Panc1 (cell line): ENCODE results near the gene ITIH2. TPM values are rescaled to one million over a fixed set of nuclear protein-coding genes. Genes with fewer than 3 reads are reported as not detected.

Experiments used
- ATAC-seq: fragments of 200-7000 bp; cut with Tn5 transposase; 2 replicates; pipeline ENCODE4 v1.9.1; 2020; ENCODE audit warnings: mild to moderate bottlenecking, moderate library complexity
- BruUV-seq: library from RNA; stranded (reverse); fragments of 400-500 nt; replicated peaks from 2 replicates; lab custom pipeline; 2021; lab: Mats Ljungman, UMichigan
- CTCF ChIA-PET: fragments of 300-600 bp; sonication (Branson Sonifier 250); formaldehyde crosslinking; loops from one replicate; lab custom pipeline; 2022; ENCODE audit warnings: antibody characterized with exemption; lab: Charles Lee
- POLR2A ChIA-PET: fragments of 300-600 bp; sonication (Branson Sonifier 250); formaldehyde crosslinking; loops from one replicate; lab custom pipeline; 2022; ENCODE audit warnings: antibody characterized with exemption; lab: Charles Lee
- DNase-seq: peaks from one replicate; pipeline ENCODE4 v3.0.0-alpha.2; 2010; ENCODE audit warnings: low read depth, low spot score
- H3K27ac ChIP-seq: 2 replicates; pipeline ENCODE4 v1.5.1; 2011; ENCODE audit warnings: mild to moderate bottlenecking, low read length, inconsistent platforms
- H3K27me3 ChIP-seq: fragments of 200-500 bp; sonication (Bioruptor generic); 2 replicates; pipeline ENCODE4 v1.6.0; 2014; ENCODE audit warnings: low read length, inconsistent platforms; ENCODE audit not compliant: control insufficient read depth, insufficient read depth
- H3K36me3 ChIP-seq: fragments of 200-500 bp; sonication (Bioruptor generic); 2 replicates; pipeline ENCODE4 v1.5.1; 2014; ENCODE audit warnings: inconsistent platforms, mild to moderate bottlenecking, low read length, moderate library complexity; ENCODE audit not compliant: control insufficient read depth, insufficient read depth
- H3K4me1 ChIP-seq: 2 replicates; pipeline ENCODE4 v1.5.1; 2011; ENCODE audit warnings: inconsistent platforms, mild to moderate bottlenecking, low read length, moderate library complexity; ENCODE audit not compliant: control insufficient read depth, insufficient read depth
- H3K4me3 ChIP-seq, 2 experiments: 2 replicates each; pipeline ENCODE4 v1.5.1; 2011 to 2012; ENCODE audit warnings: low read depth in 2 of 2, low read length in 2 of 2, mild to moderate bottlenecking in 2 of 2, inconsistent platforms in 1 of 2, moderate library complexity in 1 of 2
- H3K9me3 ChIP-seq: fragments of 200-500 bp; sonication (Bioruptor generic); 2 replicates; pipeline ENCODE4 v1.5.1; 2014; ENCODE audit warnings: low read depth, mild to moderate bottlenecking, inconsistent platforms, low read length, moderate library complexity; ENCODE audit not compliant: control insufficient read depth, insufficient read depth
- CTCF ChIP-seq: fragments of 450-650 bp; IDR thresholded peaks from 2 replicates; pipeline ENCODE4 v1.5.1; 2017; ENCODE audit warnings: mild to moderate bottlenecking
- POLR2AphosphoS5 ChIP-seq: IDR thresholded peaks from 2 replicates; pipeline ENCODE4 v1.6.1; 2012; ENCODE audit warnings: mild to moderate bottlenecking, low read depth, low read length, moderate library complexity
- SIN3A ChIP-seq: IDR thresholded peaks from 2 replicates; pipeline ENCODE4 v1.6.1; 2012; ENCODE audit warnings: low read depth, mild to moderate bottlenecking, low read length, moderate library complexity, borderline replicate concordance; ENCODE audit not compliant: insufficient read depth
- TCF7L2 ChIP-seq: IDR thresholded peaks from 2 replicates; pipeline ENCODE4 v1.6.1; 2011; ENCODE audit warnings: mild to moderate bottlenecking, low read depth, low read length, inconsistent platforms
- in situ Hi-C: cut with HindIII; loops from 2 replicates; pipeline ENCODE4 v1.10.0; 2016; ENCODE audit warnings: low sequenced_read_pairs, low pct_unique_long_range_greater_than_20kb
- intact Hi-C: fragments of 100-400 bp; cut with micrococcal nuclease; formaldehyde crosslinking; loops from one replicate; pipeline ENCODE4 v1.10.0; 2022; ENCODE audit not compliant: unreplicated experiment
- total RNA-seq: library from RNA; stranded (reverse); gene quantifications from one replicate; pipeline ENCODE4 v1.2.1, GENCODE V29; 2021; ENCODE audit not compliant: unreplicated experiment
- TF ChIP-seq, protein P1 (sequence below), 2 experiments: IDR thresholded peaks; 2 replicates each; pipeline ENCODE4 v1.6.1; 2011 to 2012; ENCODE audit warnings: low read depth in 2 of 2, control low read depth in 1 of 2, low read length in 1 of 2, mild to moderate bottlenecking in 1 of 2, moderate library complexity in 1 of 2; ENCODE audit not compliant: insufficient read depth in 1 of 2

The ITIH2 gene
- total RNA-seq, 1 experiment from 2014 or later, result 0.67 TPM

GRCh38 chr10:7766241-7766640 is 63.1 kb downstream of the ITIH2 start:
- H3K36me3 ChIP-seq, result peaks cover 16% of the 10 kb centered on the region
- no peak overlapping the region for H3K4me3 ChIP-seq
- no TSS peak for BruUV-seq
- no peaks in the 10 kb centered on the region for H3K4me1 ChIP-seq
- ChIA-PET POLR2A (no interaction called here), CTCF (no interaction called here)
- no peak for TF ChIP-seq CTCF
- ATAC-seq, result no peak
- H3K27ac ChIP-seq, result no peak overlapping the region
- intact Hi-C loops, result no loop called here
- no peak for DNase-seq
- no peaks in the 10 kb centered on the region for H3K27me3 ChIP-seq
- in situ Hi-C loops, result no loop called here
- H3K9me3 ChIP-seq, result no peaks in the 10 kb centered on the region

DNA sequence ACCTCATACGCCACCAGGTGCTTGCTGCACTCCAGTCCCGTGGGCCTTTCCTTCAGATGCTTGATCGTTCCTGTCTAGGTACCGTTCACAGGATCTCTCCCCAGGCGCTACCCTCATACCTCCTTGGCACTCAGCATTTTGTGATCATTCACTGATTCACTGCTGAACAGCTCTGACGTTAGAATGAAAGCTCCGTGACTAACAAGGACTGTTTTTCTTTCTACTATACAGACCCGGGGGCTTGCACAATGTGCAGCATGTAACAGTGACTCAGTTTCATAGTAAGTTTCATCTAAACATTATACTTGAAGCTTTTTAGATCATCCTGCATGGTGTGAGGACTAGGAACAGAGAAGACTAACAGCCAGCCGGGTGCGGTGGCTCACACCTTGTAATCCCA is 64.1 kb downstream of the ITIH2 start:
- CTCF ChIA-PET, result no interaction called here

GRCh38 chr10:7768417-7768816 is 65.3 kb downstream of the ITIH2 start:
- Histone ChIP-seq H3K4me3 (no peak overlapping the region), H3K4me1 (no peaks in the 10 kb centered on the region), H3K27me3 (no peaks in the 10 kb centered on the region), H3K36me3 (peaks cover 15% of the 10 kb centered on the region), H3K27ac (no peak overlapping the region), H3K9me3 (no peaks in the 10 kb centered on the region)
- TF ChIP-seq TCF7L2 (no peak), POLR2AphosphoS5 (no peak), SIN3A (no peak), CTCF (no peak)
- TF ChIP-seq, protein P1, sequence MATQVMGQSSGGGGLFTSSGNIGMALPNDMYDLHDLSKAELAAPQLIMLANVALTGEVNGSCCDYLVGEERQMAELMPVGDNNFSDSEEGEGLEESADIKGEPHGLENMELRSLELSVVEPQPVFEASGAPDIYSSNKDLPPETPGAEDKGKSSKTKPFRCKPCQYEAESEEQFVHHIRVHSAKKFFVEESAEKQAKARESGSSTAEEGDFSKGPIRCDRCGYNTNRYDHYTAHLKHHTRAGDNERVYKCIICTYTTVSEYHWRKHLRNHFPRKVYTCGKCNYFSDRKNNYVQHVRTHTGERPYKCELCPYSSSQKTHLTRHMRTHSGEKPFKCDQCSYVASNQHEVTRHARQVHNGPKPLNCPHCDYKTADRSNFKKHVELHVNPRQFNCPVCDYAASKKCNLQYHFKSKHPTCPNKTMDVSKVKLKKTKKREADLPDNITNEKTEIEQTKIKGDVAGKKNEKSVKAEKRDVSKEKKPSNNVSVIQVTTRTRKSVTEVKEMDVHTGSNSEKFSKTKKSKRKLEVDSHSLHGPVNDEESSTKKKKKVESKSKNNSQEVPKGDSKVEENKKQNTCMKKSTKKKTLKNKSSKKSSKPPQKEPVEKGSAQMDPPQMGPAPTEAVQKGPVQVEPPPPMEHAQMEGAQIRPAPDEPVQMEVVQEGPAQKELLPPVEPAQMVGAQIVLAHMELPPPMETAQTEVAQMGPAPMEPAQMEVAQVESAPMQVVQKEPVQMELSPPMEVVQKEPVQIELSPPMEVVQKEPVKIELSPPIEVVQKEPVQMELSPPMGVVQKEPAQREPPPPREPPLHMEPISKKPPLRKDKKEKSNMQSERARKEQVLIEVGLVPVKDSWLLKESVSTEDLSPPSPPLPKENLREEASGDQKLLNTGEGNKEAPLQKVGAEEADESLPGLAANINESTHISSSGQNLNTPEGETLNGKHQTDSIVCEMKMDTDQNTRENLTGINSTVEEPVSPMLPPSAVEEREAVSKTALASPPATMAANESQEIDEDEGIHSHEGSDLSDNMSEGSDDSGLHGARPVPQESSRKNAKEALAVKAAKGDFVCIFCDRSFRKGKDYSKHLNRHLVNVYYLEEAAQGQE (IDR thresholded peaks at IDR 0.05; ENCODE audit: insufficient read depth in 1 of 2, low read depth in 2 of 2, low read length in 1 of 2), result no peak
- BruUV-seq, result no TSS peak
- in situ Hi-C loops (no loop called here), intact Hi-C loops (no loop called here)
- ChIA-PET CTCF (no interaction called here), POLR2A (no interaction called here)
- DNase-seq (no peak), ATAC-seq (no peak)

More for the DNA sequence above, 64.1 kb downstream of the ITIH2 start:
- ATAC-seq, result no peak
- Histone ChIP-seq H3K27me3 (no peaks in the 10 kb centered on the region), H3K4me3 (no peak overlapping the region), H3K36me3 (peaks cover 15% of the 10 kb centered on the region), H3K4me1 (no peaks in the 10 kb centered on the region), H3K27ac (no peak overlapping the region), H3K9me3 (no peaks in the 10 kb centered on the region)
- POLR2A ChIA-PET, result no interaction called here
- no peak for DNase-seq
- intact Hi-C loops (no loop called here), in situ Hi-C loops (no loop called here)
- TF ChIP-seq, protein P1 (IDR thresholded peaks at IDR 0.05; ENCODE audit: insufficient read depth in 1 of 2, low read depth in 2 of 2, low read length in 1 of 2), result no peak
- no peak for TF ChIP-seq SIN3A
- TF ChIP-seq POLR2AphosphoS5, result no peak
- BruUV-seq, result no TSS peak
